NK-92 (cell line): ENCODE measurements around the gene EIF1AX.
"Not testable (repeated sequence)": the region's sequence is repeated elsewhere in the genome, so short reads cannot be mapped to it uniquely, and the experiment has no call there.

Experiments used
- DNase-seq: peaks from one replicate; lab custom pipeline; 2025; ENCODE audit not compliant: unreplicated experiment; lab: John Stamatoyannopoulos, UW

EIF1AX gene

GRCh38 chrX:20127440-20127839, 14.2 kb downstream of the EIF1AX start:
- DNase-seq: not testable (repeated sequence)

- DNase-seq: not testable (repeated sequence)
Measured at GRCh38 chrX:20126833-20127232, 14.8 kb downstream of the EIF1AX start.

- DNase-seq: no peak
Measured at GRCh38 chrX:20124964-20125363, 16.7 kb downstream of the EIF1AX start.

- DNase-seq: no peak
Measured at GRCh38 chrX:20118065-20118824, 23.4 kb downstream of the EIF1AX start.

GRCh38 chrX:20116577-20117240, 24.9 kb downstream of the EIF1AX start, which contains the start of gene MAP7D2:
MAP7D2 (minus strand) TSS chrX:20116907; CDS start chrX:20116879, 28 bp downstream.
- DNase-seq: no peak

GRCh38 chrX:20116087-20116576, 25.5 kb downstream of the EIF1AX start:
- DNase-seq: no peak

GRCh38 chrX:20112022-20112774, 29.4 kb downstream of the EIF1AX start:
- no peak for DNase-seq

GRCh38 chrX:20111271-20111670, 30.4 kb downstream of the EIF1AX start:
- DNase-seq: no peak

- no peak for DNase-seq
Measured at GRCh38 chrX:20101934-20102581, 39.6 kb downstream of the EIF1AX start.

GRCh38 chrX:20091499-20091898, 50.1 kb downstream of the EIF1AX start:
- DNase-seq: no peak

GRCh38 chrX:20089845-20090244, 51.8 kb downstream of the EIF1AX start:
- DNase-seq: no peak

GRCh38 chrX:20080277-20080676, 61.4 kb downstream of the EIF1AX start:
- no peak for DNase-seq
